BE2C (cell line): ENCODE measurements around the gene JAG1.
A peak's percentile ranks its signal among the peaks of the same experiment; 100 is the strongest.

ENCODE experiments used
- DNase-seq: peaks from one replicate; pipeline ENCODE4 v3.0.0-alpha.2; 2020
- H3K27me3 ChIP-seq: fragments of 250-450 bp; sonication (Bioruptor Pico); 2 replicates; pipeline ENCODE4 v1.5.1; 2020; ENCODE audit warnings: mild to moderate bottlenecking
- H3K36me3 ChIP-seq: fragments of 250-450 bp; sonication (Bioruptor Pico); 2 replicates; pipeline ENCODE4 v1.5.1; 2020; ENCODE audit warnings: mild to moderate bottlenecking
- H3K4me1 ChIP-seq: fragments of 250-450 bp; sonication (Bioruptor Pico); 2 replicates; pipeline ENCODE4 v1.5.1; 2020
- H3K4me3 ChIP-seq: 2 replicates; pipeline ENCODE4 v1.5.1; 2011; ENCODE audit warnings: low read depth, low read length
- H3K9me3 ChIP-seq: fragments of 250-450 bp; sonication (Bioruptor Pico); 2 replicates; pipeline ENCODE4 v1.5.1; 2020
- CTCF ChIP-seq: IDR thresholded peaks from 2 replicates; pipeline ENCODE4 v1.5.1; 2012; ENCODE audit warnings: mild to moderate bottlenecking, low read depth, low read length

Gene JAG1

DNA sequence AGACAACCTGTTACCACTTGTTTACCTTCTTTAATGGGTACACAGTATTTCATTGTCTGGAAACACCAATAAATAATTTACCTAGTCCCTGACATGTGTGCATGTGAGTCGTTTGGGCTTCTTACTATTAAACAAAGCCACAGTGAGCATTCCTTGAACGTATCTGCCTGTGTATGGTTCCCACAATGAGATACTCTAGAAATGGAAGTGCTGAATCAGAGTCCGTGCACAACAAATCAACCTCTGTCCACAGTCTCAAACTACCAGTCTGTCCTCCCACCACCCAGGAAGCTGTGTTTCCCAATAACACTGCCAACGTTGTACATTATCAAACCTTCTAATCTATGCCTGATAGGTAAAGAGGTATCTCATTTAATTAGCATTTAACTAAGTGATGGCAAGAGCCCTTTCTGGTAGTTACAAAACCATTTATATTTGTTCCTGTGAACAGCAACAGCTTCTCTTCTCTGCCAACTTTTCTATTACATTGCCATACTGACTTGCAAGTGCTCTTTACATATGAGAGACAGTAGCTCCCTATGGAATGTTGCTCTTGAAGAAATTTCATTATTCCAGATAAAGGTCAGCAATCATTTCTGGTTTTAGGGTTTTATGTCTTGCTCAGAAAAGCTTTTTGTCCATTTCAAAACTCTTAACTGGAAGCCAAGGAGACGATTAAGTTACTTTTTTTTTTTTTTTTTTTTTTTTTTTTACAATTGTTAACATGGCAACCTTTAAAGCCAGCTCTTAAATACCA is 14.7 kb downstream of the JAG1 start:
- TF ChIP-seq CTCF, result no peak
- Histone ChIP-seq H3K27me3 (no peaks in the 10 kb centered on the region), H3K9me3 (no peaks in the 10 kb centered on the region), H3K4me3 (no peak overlapping the region), H3K4me1 (peaks cover 11% of the 10 kb centered on the region), H3K36me3 (no peaks in the 10 kb centered on the region)
- DNase-seq, result no peak

DNA sequence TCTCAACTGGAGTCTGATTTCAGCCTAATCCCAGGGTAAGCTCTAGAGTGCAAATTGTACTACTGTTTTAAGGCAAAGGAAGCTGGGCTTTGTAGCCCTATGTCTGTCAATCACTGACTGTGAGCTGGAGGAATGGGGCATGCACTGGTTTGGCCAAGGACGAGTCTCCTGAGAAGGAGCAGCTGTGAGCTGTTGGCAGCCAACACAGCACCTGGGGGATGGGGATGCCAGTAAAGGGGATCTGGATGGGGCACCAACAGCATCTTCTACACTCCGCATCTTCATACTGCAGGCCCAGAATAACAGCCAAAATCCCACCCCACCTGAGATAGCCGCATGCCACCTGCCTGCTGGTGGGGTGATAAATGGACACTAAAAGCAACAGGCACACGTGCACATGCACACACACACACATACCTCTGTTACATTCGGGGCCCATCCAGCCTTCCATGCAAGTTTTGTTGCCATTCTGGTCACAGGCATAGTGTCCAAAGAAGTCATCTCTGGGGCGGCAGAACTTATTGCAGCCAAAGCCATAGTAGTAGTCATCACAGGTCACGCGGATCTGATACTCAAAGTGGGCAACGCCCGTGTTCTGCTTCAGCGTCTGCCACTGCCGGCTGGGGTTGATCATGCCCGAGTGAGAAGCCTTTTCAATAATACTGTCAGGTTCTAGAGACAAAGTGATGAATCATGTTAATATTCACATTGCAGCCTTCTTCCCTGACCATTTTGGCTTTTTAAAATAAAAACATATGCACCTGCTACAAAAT is 15.6 kb downstream of the JAG1 start:
- no peak for TF ChIP-seq CTCF
- Histone ChIP-seq H3K4me1 (peaks cover 16% of the 10 kb centered on the region), H3K36me3 (no peaks in the 10 kb centered on the region), H3K4me3 (no peak overlapping the region), H3K27me3 (no peaks in the 10 kb centered on the region), H3K9me3 (no peaks in the 10 kb centered on the region)
- no peak for DNase-seq

DNA sequence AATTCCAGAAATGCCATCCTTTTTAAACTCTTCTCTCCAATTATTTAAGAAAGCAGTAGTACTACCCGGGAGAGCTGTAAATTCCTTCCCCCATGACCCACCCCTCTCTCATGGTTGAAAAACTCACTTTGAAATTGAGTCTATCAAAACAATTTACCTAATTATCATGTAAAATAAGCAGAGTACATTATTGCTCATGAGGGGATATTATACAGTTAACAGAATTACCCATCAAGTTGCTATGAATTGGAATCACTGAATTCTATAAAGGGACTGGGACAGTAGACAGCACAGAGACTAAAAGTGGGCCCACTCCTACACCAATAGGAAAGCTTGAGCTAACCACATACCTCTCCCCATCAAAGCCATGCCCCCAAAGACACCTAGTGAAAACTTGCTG is 16.3 kb downstream of the JAG1 start:
- no peak for TF ChIP-seq CTCF
- H3K36me3 ChIP-seq, result no peaks in the 10 kb centered on the region
- no peaks in the 10 kb centered on the region for H3K9me3 ChIP-seq
- DNase-seq, result no peak
- H3K4me3 ChIP-seq, result no peak overlapping the region
- H3K4me1 ChIP-seq, result peaks cover 16% of the 10 kb centered on the region
- H3K27me3 ChIP-seq, result no peaks in the 10 kb centered on the region

- Histone ChIP-seq H3K9me3 (no peaks in the 10 kb centered on the region), H3K4me3 (no peak overlapping the region), H3K36me3 (no peaks in the 10 kb centered on the region), H3K27me3 (no peaks in the 10 kb centered on the region), H3K4me1 (peaks cover 19% of the 10 kb centered on the region)
- DNase-seq, result no peak
- no peak for TF ChIP-seq CTCF
Observed at GRCh38 chr20:10655720-10656669, 17.8 kb downstream of the JAG1 start.

- H3K9me3 ChIP-seq, result no peaks in the 10 kb centered on the region
- peaks cover 19% of the 10 kb centered on the region for H3K4me1 ChIP-seq
- no peaks in the 10 kb centered on the region for H3K36me3 ChIP-seq
- DNase-seq, result peak; percentile 74
- no peak for TF ChIP-seq CTCF
- no peaks in the 10 kb centered on the region for H3K27me3 ChIP-seq
- H3K4me3 ChIP-seq, result no peak overlapping the region
Observed at GRCh38 chr20:10654630-10655029, 19.2 kb downstream of the JAG1 start.
